22Rv1 (cell line): ENCODE data around the gene ZNF526.

Experiments used
- H3K27ac ChIP-seq: fragments of 450-650 bp; 2 replicates; pipeline ENCODE4 v1.5.1; 2017
- CTCF ChIP-seq: fragments of 450-650 bp; IDR thresholded peaks from 2 replicates; pipeline ENCODE4 v1.5.1; 2017; ENCODE audit warnings: mild to moderate bottlenecking
- ZFX ChIP-seq: fragments of 450-650 bp; IDR thresholded peaks from 2 replicates; pipeline ENCODE4 v1.6.1; 2017; ENCODE audit warnings: antibody characterized with exemption, borderline replicate concordance

ZNF526 gene

GRCh38 chr19:42219812-42220750 lies at the start of gene ZNF526:
TSS of gene ZNF526 (plus strand) at chr19:42220312. CDS start at chr19:42224404, 4,092 bp downstream.
- TF ChIP-seq CTCF (no peak), ZFX (no peak)
- H3K27ac ChIP-seq, result peak within 1 kb of the TSS; percentile 77

GRCh38 chr19:42170715-42171114 lies 49.4 kb upstream of the ZNF526 start:
- TF ChIP-seq ZFX, result no peak
- no peak for TF ChIP-seq CTCF
- no peak overlapping the region for H3K27ac ChIP-seq

GRCh38 chr19:42172261-42172660 lies 47.9 kb upstream of the ZNF526 start:
- TF ChIP-seq ZFX, result no peak
- no peak for TF ChIP-seq CTCF
- no peak overlapping the region for H3K27ac ChIP-seq

GRCh38 chr19:42173695-42174094 lies 46.4 kb upstream of the ZNF526 start:
- TF ChIP-seq CTCF, result no peak
- TF ChIP-seq ZFX, result no peak

GRCh38 chr19:42174188-42174587 lies 45.9 kb upstream of the ZNF526 start:
- no peak for TF ChIP-seq ZFX
- TF ChIP-seq CTCF, result no peak

More at GRCh38 chr19:42173695-42174094, 46.4 kb upstream of the ZNF526 start:
- H3K27ac ChIP-seq, result no peak overlapping the region

GRCh38 chr19:42174958-42175734 lies 45.0 kb upstream of the ZNF526 start:
- TF ChIP-seq ZFX (no peak), CTCF (no peak)
- no peak overlapping the region for H3K27ac ChIP-seq

More at GRCh38 chr19:42174188-42174587, 45.9 kb upstream of the ZNF526 start:
- no peak overlapping the region for H3K27ac ChIP-seq
